Fibroblast of skin of left biceps (primary cell): Measurements from ENCODE around the gene KTN1.

ENCODE experiments used
- DNase-seq, 2 experiments: peaks; one replicate each; pipeline ENCODE4 v3.0.0-alpha.2; 2013; ENCODE audit warnings: low read depth in 2 of 2

The KTN1 gene

DNA sequence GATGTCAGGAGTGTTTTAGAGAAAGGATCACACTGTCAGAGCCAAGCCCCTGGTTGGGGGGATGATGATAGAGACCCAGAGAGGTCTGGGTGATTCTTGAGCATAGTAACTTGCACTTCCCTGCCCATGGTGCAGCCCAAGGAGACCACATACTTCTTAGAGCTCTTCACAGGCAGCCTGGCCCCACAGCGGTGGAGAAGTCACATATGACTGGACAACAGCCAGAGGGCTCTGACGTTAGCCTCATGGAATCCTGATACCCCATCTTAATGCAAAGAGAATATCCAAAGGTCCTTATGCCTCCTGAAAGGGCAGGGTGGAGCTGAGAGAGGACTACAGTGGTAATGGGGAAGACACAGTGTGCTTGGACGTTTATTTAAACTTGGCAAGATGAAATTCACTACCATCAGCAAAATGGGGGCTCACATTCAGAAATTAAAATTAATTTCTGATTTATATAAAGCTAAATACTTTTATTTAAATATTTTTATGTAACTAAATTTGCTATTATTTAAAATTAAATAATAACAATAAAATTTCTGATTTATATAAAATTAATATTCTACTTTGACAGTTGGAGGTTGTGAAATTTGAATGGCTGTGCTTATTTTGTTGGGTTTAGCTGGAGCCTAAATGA lies 131.3 kb downstream of the KTN1 start:
- no peak for DNase-seq

DNA sequence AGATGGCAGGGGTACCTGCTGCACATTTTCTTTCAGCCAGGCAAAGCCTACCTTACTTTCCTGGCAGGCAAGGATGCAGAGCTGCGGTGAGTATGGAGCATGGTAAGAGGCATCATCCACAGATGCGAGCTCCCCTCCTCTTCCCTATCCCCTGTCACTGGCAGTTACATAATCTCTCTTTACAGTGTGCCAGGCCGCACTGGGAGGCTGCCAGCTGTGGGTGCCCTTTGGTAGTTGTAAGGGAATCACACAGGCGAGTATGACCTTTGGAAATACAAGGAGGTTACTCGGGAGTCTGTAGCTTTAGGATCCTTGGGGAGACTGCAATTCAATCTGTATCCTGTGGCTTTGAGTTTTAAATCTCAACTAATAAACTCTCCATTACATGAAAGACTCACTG lies 132.5 kb downstream of the KTN1 start:
- no peak for DNase-seq

GRCh38 chr14:55713486-55713885 lies 133.5 kb downstream of the KTN1 start:
- DNase-seq, result no peak

DNA sequence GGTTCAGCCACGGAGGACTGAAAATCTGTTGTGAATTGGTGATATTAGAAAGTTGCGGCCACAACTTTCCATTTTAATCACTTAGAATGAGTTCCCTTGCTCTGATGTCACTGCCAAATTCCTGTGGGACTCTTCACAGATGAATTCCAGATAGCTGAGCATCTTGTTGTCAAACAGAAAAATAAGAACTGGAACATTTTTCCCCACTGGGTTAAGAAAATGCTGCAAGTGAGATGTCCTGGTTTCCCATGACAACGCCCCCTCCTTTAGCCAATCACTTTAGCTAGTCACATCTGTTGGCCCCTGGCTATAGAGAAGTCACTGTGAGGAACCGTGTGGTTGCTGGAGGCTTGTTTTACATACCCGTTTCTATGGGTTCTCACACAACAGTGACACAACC lies 135.9 kb downstream of the KTN1 start:
- peak; percentile 80 to 84 for DNase-seq

GRCh38 chr14:55717621-55718020 lies 137.6 kb downstream of the KTN1 start:
- DNase-seq, result no peak

DNA sequence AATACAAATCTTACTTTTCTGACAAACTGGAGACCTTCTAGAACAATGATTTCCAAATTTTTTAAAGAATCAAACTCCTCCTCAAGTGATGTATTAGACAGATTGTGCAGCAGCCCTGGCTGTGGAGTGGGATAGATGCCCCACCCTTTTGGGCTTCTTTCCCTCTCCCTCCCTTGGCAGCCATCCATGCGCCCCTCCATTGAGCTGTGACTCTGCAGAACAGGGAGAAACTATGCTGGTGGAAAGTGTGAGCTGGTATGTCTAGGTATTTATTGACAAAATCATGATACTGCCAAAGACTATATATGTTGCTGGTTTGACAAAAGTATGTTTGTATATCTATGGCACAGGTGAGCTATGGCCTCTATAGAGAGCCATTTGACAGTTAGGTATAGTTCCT lies 138.5 kb downstream of the KTN1 start:
- no peak for DNase-seq

GRCh38 chr14:55720796-55721195 lies 140.8 kb downstream of the KTN1 start:
- DNase-seq, result no peak

- DNase-seq, result peak; percentile 32 to 37
Observed at GRCh38 chr14:55721353-55721752, 141.3 kb downstream of the KTN1 start.

DNA sequence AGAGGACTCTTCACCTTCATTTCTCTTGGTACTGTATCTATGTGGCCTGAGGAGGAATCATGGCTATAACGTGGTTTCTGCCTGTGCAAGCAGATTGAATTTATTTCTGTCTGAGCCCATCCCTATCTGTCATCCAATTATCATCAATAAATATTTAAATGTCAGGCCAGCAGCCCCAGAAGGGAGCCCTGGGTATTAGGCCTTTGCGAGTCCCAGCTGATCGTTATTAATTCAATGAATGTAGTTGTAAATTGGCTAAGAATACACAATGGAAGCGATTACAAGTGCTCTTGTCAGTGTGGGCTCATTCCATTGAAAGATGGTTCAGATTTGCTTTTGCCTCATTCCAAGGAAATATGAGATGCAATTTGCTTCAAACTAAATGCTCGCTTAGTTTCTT lies 142.0 kb downstream of the KTN1 start:
- DNase-seq, result no peak

- no peak for DNase-seq
Observed at GRCh38 chr14:55724736-55725135, 144.7 kb downstream of the KTN1 start.

DNA sequence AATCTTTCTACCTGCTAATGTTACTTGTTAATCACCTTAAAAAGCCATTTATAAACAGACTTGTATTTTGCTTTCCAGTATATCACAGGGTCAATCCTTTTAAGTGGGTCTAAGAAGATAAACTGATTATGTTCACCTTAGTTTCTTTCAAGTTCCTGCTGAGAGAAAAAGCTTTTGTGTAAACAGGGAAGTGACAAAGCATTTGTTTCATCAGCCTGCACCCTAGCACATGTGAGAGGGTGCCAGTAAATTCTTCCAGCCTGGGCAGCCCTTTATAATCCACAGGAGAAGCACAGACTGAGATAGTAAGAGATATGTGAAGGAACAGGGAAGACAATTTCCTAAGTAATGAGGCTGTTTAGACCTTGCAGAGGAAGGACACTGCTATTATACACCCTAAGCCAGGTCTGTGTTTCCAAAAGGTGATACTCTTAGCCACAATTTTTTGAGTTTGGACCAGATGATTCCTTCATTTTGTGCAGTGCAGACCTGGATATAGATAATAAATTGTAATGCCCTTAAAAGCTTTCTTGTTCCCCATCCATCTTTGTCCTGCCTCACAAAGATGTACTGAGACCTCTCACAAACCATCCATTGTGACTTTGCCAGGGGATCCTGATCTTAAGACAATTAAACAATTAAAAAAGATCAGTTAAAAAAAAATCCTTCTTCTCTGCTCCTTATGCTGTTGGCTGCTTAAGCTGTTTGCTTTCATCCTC lies 150.7 kb downstream of the KTN1 start:
- DNase-seq, result no peak

DNA sequence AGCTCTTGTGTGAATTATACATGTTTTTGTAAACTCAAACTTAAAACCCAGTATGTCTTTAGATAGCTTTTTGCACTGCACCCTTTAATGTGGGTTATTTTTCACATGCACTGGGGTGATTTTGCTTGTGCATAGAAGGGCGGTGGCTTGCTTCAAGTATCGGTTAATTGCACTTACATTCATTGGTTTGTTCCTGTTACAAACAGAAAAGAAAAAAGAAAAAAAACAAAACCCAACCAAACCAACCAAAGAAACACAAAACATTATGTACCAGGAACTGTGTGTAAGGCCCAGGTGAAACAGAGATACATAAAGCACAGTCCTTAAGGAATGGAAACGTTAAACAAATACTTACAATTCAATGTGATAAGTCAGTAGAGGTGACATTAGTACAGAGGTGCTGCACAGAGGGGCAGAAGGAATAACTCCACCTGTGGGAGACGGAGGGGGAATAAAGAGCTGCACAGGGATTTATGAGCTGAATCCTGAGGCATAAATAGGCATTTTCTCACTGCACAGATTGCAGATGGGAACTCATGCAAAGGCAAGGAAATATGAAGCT lies 151.4 kb downstream of the KTN1 start:
- no peak for DNase-seq

GRCh38 chr14:55731881-55732498 lies 152.0 kb downstream of the KTN1 start:
- DNase-seq, result no peak

GRCh38 chr14:55733599-55733998 lies 153.6 kb downstream of the KTN1 start:
- no peak for DNase-seq
